Endothelial cell of umbilical vein (primary cell): ENCODE measurements around the gene ECPAS. TPM values are rescaled to one million over a fixed set of nuclear protein-coding genes. Genes with fewer than 3 reads are reported as not detected.

Source experiments
- BruUV-seq: library from RNA; stranded (reverse); fragments of 400-500 nt; replicated peaks from 2 replicates; lab custom pipeline; 2021; lab: Mats Ljungman, UMichigan
- CTCF ChIA-PET: fragments of 300-600, 350-600 bp; sonication (Branson Sonifier 250); formaldehyde crosslinking; loops from one replicate; lab custom pipeline; 2021; ENCODE audit warnings: antibody characterized with exemption, inconsistent platforms; lab: Charles Lee
- POLR2A ChIA-PET: fragments of 300-600, 350-600 bp; sonication (Branson Sonifier 250); formaldehyde crosslinking; loops from one replicate; lab custom pipeline; 2021; ENCODE audit warnings: antibody characterized with exemption, inconsistent platforms; lab: Charles Lee
- DNase-seq: peaks from one replicate; pipeline ENCODE4 v3.0.0-alpha.2; 2011; ENCODE audit warnings: low read depth, low spot score
- FAIRE-seq: peaks from 2 replicates; lab custom pipeline; 2011; peaks lifted over from hg19 to GRCh38; lab: Jason Lieb, UNC
- H2AFZ ChIP-seq: 2 replicates; pipeline ENCODE4 v1.6.0; 2012; ENCODE audit warnings: low read depth, low read length, control low read depth, inconsistent platforms
- H3K27ac ChIP-seq: 2 replicates; pipeline ENCODE4 v1.5.1; 2011; ENCODE audit warnings: low read depth, mild to moderate bottlenecking, control low read depth, low read length, moderate library complexity; ENCODE audit not compliant: insufficient read depth
- H3K27me3 ChIP-seq, 2 experiments: 2 replicates each; pipeline versions ENCODE4 v1.6.0 to v1.6.1; 2011; ENCODE audit warnings: low read length in 2 of 2, mixed read lengths in 1 of 2; ENCODE audit not compliant: control insufficient read depth in 2 of 2, insufficient read depth in 2 of 2
- H3K36me3 ChIP-seq, 2 experiments: 2 replicates in 1 of 2; 3 replicates in 1 of 2; pipeline ENCODE4 v1.5.1; 2011; ENCODE audit warnings: low read length in 2 of 2, mild to moderate bottlenecking in 1 of 2, moderate library complexity in 1 of 2; ENCODE audit not compliant: control insufficient read depth in 2 of 2, insufficient read depth in 2 of 2; ENCODE audit errors: extremely low read depth in 1 of 2
- H3K4me1 ChIP-seq: 3 replicates; pipeline ENCODE4 v1.5.1; 2011; ENCODE audit warnings: mild to moderate bottlenecking, low read length; ENCODE audit not compliant: control insufficient read depth, insufficient read depth; ENCODE audit errors: extremely low read depth
- H3K4me2 ChIP-seq: 2 replicates; pipeline ENCODE4 v1.6.1; 2011; ENCODE audit warnings: low read length, control low read depth, mixed read lengths; ENCODE audit not compliant: insufficient read depth
- H3K4me3 ChIP-seq, 3 experiments: fragments of 200-600 bp in 1 of 3; sonication (generic), shearing (Covaris generic) in 1 of 3; replicated peaks in 1 of 3; 2 replicates each; pipeline ENCODE4 v1.5.1; 2011 to 2016; ENCODE audit warnings: control low read depth in 3 of 3, low read length in 3 of 3, mild to moderate bottlenecking in 2 of 3, inconsistent platforms in 1 of 3, low read depth in 1 of 3, moderate library complexity in 1 of 3; ENCODE audit not compliant: insufficient read depth in 1 of 3
- H3K79me2 ChIP-seq: 2 replicates; pipeline ENCODE4 v1.6.0; 2012; ENCODE audit warnings: low read length, inconsistent platforms; ENCODE audit not compliant: control insufficient read depth, insufficient read depth
- H3K9ac ChIP-seq: replicated peaks from 2 replicates; pipeline ENCODE3; 2011; ENCODE audit warnings: low read length, control low read depth; ENCODE audit not compliant: insufficient read depth; ENCODE audit errors: extremely low read depth
- H3K9me1 ChIP-seq: replicated peaks from 3 replicates; pipeline ENCODE4 v1.6.0; 2011; ENCODE audit warnings: mild to moderate bottlenecking, low read length; ENCODE audit not compliant: control insufficient read depth, insufficient read depth; ENCODE audit errors: extremely low read depth
- H3K9me3 ChIP-seq: replicated peaks from 2 replicates; pipeline ENCODE4 v1.5.1; 2012; ENCODE audit warnings: low read length, inconsistent platforms; ENCODE audit not compliant: control insufficient read depth, insufficient read depth
- H4K20me1 ChIP-seq: replicated peaks from 2 replicates; pipeline ENCODE3; 2011; ENCODE audit warnings: mild to moderate bottlenecking, low read length; ENCODE audit not compliant: control insufficient read depth, insufficient read depth; ENCODE audit errors: extremely low read depth
- EZH2 ChIP-seq: IDR thresholded peaks from 2 replicates; pipeline ENCODE4 v1.6.1; 2012; ENCODE audit warnings: borderline replicate concordance, low read depth, mild to moderate bottlenecking, moderate library complexity, low read length, inconsistent platforms; ENCODE audit not compliant: severe bottlenecking
- FOS ChIP-seq: IDR thresholded peaks from 2 replicates; pipeline ENCODE4 v1.6.1; 2011; ENCODE audit warnings: mild to moderate bottlenecking, low read length, moderate library complexity, borderline replicate concordance; ENCODE audit not compliant: insufficient read depth
- GATA2 ChIP-seq: IDR thresholded peaks from 2 replicates; pipeline ENCODE4 v1.7.0; 2011; ENCODE audit warnings: low read depth, mild to moderate bottlenecking, moderate library complexity, mixed read lengths, low read length; ENCODE audit not compliant: insufficient read length, insufficient read depth
- JUN ChIP-seq: IDR thresholded peaks from 2 replicates; pipeline ENCODE4 v1.6.1; 2011; ENCODE audit warnings: borderline replicate concordance, low read depth; ENCODE audit not compliant: insufficient read length, insufficient read depth
- MYC ChIP-seq: IDR thresholded peaks from one replicate; pipeline ENCODE4 v1.6.1; 2011; ENCODE audit warnings: mild to moderate bottlenecking, low read depth, low read length
- POLR2A ChIP-seq: IDR thresholded peaks from 2 replicates; pipeline ENCODE4 v1.6.1; 2012; ENCODE audit warnings: low read depth, mild to moderate bottlenecking, control low read depth, low read length
- POLR2AphosphoS5 ChIP-seq: IDR thresholded peaks from 2 replicates; pipeline ENCODE4 v1.6.1; 2012; ENCODE audit warnings: low read depth, mild to moderate bottlenecking, control low read depth, low read length, moderate library complexity; ENCODE audit not compliant: insufficient read depth
- dilution Hi-C: fragments of 300-500 bp; cut with MboI; formaldehyde crosslinking; loops from one replicate; pipeline ENCODE4 v1.15.0; 2019; ENCODE audit warnings: low sequenced_read_pairs; ENCODE audit not compliant: extremely low pct_ligation_motif_present
- intact Hi-C: fragments of 100-400 bp; cut with micrococcal nuclease; formaldehyde crosslinking; loops from one replicate; pipeline ENCODE4 v1.10.0; 2022
- polyA plus RNA-seq, 4 experiments: library from polyadenylated mRNA; depleted of rRNA in 3 of 4; stranded (reverse) in 3 of 4; unstranded in 1 of 4; fragments of >200 nt; gene quantifications; 2 replicates each; pipeline versions ENCODE4 v1.2.1 to v1.2.3, GENCODE V29; 2011 to 2012; ENCODE audit warnings: missing spikeins in 1 of 4
- total RNA-seq: library from RNA; stranded (reverse); gene quantifications from 2 replicates; pipeline ENCODE4 v1.2.3, GENCODE V29; 2021
- TF ChIP-seq, protein P1 (sequence below), 2 donors: IDR thresholded peaks; 1 replicate in 1 of 2; 2 replicates in 1 of 2; pipeline ENCODE4 v1.5.1; 2011; ENCODE audit warnings: low read length in 2 of 2, mild to moderate bottlenecking in 2 of 2, moderate library complexity in 2 of 2, control low read depth in 1 of 2, inconsistent platforms in 1 of 2, low read depth in 1 of 2; ENCODE audit not compliant: insufficient read depth in 1 of 2; ENCODE audit errors: extremely low read depth in 1 of 2
- TF ChIP-seq, protein P2 (sequence below): IDR thresholded peaks from 2 replicates; pipeline ENCODE4 v1.6.1; 2011; ENCODE audit not compliant: insufficient read depth, insufficient read length

The ECPAS gene
- total and polyA plus RNA-seq, 2 donors (not counting 3 experiments of a cell fraction or from before 2014, with no cell fraction given) = 17.9 to 89.3 TPM

DNA sequence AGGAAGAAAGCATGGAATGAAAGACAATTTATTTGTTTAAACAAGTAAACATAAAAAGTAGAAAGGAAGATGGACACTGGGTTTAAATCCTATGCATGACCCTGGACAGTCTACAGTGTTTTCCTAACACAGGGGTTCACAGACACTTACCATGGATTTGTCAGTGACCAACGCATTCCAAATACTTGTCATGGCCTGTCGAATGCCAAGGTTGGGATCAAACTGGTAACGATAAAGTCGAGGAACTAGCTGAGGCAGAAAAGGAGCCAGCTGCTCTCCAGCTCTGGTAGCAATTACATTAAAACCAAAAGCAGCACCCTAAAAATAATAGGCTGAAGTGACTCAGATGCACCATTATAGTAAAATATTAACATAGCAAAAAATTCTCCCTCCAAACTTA lies 94.8 kb downstream of the ECPAS start:
- no peaks in the 10 kb centered on the region for H3K79me2 ChIP-seq
- H3K9me3 ChIP-seq = no peaks in the 10 kb centered on the region
- H3K36me3 ChIP-seq = peaks cover 19 to 27% of the 10 kb centered on the region in 2 experiments
- no peaks in the 10 kb centered on the region for H3K9me1 ChIP-seq
- H3K4me2 ChIP-seq = no peak overlapping the region
- BruUV-seq = no TSS peak
- TF ChIP-seq POLR2A (no peak), FOS (no peak), MYC (no peak), POLR2AphosphoS5 (no peak), JUN (no peak), GATA2 (no peak), EZH2 (no peak)
- TF ChIP-seq, protein P1, sequence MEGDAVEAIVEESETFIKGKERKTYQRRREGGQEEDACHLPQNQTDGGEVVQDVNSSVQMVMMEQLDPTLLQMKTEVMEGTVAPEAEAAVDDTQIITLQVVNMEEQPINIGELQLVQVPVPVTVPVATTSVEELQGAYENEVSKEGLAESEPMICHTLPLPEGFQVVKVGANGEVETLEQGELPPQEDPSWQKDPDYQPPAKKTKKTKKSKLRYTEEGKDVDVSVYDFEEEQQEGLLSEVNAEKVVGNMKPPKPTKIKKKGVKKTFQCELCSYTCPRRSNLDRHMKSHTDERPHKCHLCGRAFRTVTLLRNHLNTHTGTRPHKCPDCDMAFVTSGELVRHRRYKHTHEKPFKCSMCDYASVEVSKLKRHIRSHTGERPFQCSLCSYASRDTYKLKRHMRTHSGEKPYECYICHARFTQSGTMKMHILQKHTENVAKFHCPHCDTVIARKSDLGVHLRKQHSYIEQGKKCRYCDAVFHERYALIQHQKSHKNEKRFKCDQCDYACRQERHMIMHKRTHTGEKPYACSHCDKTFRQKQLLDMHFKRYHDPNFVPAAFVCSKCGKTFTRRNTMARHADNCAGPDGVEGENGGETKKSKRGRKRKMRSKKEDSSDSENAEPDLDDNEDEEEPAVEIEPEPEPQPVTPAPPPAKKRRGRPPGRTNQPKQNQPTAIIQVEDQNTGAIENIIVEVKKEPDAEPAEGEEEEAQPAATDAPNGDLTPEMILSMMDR (IDR thresholded peaks at IDR 0.05; ENCODE audit: extremely low read depth in 1 of 2, insufficient read depth in 1 of 2, low read depth in 1 of 2, low read length in 2 of 2) = no peak
- TF ChIP-seq, protein P2, sequence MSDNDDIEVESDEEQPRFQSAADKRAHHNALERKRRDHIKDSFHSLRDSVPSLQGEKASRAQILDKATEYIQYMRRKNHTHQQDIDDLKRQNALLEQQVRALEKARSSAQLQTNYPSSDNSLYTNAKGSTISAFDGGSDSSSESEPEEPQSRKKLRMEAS = no peak
- no peak overlapping the region for H3K27ac ChIP-seq
- DNase-seq = no peak
- no peak for FAIRE-seq
- H3K4me3 ChIP-seq = no peak overlapping the region
- H2AFZ ChIP-seq = no peak overlapping the region
- H3K27me3 ChIP-seq = no peaks in the 10 kb centered on the region
- H3K9ac ChIP-seq = no peak overlapping the region
- H3K4me1 ChIP-seq = no peaks in the 10 kb centered on the region
- CTCF ChIA-PET = no interaction called here
- POLR2A ChIA-PET = no interaction called here
- intact Hi-C loops = no loop called here
- H4K20me1 ChIP-seq = no peaks in the 10 kb centered on the region
- dilution Hi-C loops = no loop called here
